Cardiac fibroblast (primary cell): ENCODE data around the gene PMIS2.

Experiments
- DNase-seq, 2 donors: peaks; one replicate each; pipeline versions ENCODE4 v3.0.0 to v3.0.0-alpha.2; 2010; ENCODE audit warnings: low read depth in 2 of 2
- H3K4me3 ChIP-seq, 2 donors: replicated peaks in 1 of 2; 1 replicate in 1 of 2; 2 replicates in 1 of 2; pipeline ENCODE4 v1.5.1; 2011; ENCODE audit warnings: low read depth in 2 of 2, low read length in 2 of 2, mild to moderate bottlenecking in 2 of 2, moderate library complexity in 1 of 2
- CTCF ChIP-seq: IDR thresholded peaks from one replicate; pipeline ENCODE4 v1.5.1; 2011; ENCODE audit warnings: low read depth, mild to moderate bottlenecking, low read length, inconsistent platforms

Gene PMIS2

GRCh38 chr19:35556025-35556590 is 29.9 kb upstream of the PMIS2 start:
- no peak for TF ChIP-seq CTCF
- H3K4me3 ChIP-seq, result no peak overlapping the region
- no peak for DNase-seq

- DNase-seq, result no peak
- no peak for TF ChIP-seq CTCF
- H3K4me3 ChIP-seq, result no peak overlapping the region
These were observed 29.0 kb upstream of the PMIS2 start for GRCh38 chr19:35556846-35557538.

GRCh38 chr19:35557539-35558399 is 28.2 kb upstream of the PMIS2 start:
- TF ChIP-seq CTCF, result no peak
- H3K4me3 ChIP-seq, result peak overlapping the region; percentile 42 to 44
- DNase-seq, result peak; percentile 42 to 63

GRCh38 chr19:35558400-35559280 is 27.3 kb upstream of the PMIS2 start:
- DNase-seq, result no peak
- peak overlapping the region in 1 of 2 donors; percentile 8 for H3K4me3 ChIP-seq
- no peak for TF ChIP-seq CTCF

GRCh38 chr19:35559281-35559659 is 26.7 kb upstream of the PMIS2 start:
- TF ChIP-seq CTCF, result no peak
- DNase-seq, result no peak
- no peak overlapping the region for H3K4me3 ChIP-seq

GRCh38 chr19:35559781-35560180 is 26.2 kb upstream of the PMIS2 start:
- no peak for DNase-seq
- no peak for TF ChIP-seq CTCF
- no peak overlapping the region for H3K4me3 ChIP-seq
